ENCODE results near the gene AIRE. TPM values are rescaled to one million over a fixed set of nuclear protein-coding genes. Genes with fewer than 3 reads are reported as not detected.
"Not testable (repeated sequence)": the region's sequence is repeated elsewhere in the genome, so short reads cannot be mapped to it uniquely, and the experiment has no call there.

AIRE gene
- total RNA-seq, 2 experiments from 2014 or later = not detected

GRCh38 chr21:44329971-44330681 lies 44.5 kb downstream of the AIRE start:
- ChIA-PET POLR2A (no interaction called here), CTCF (interaction anchor here (0.8 kb wide), 1 partner anchor 26 kb away, joined by 3 read pairs; no protein-coding TSS in a partner anchor)

GRCh38 chr21:44330698-44331097 lies 45.0 kb downstream of the AIRE start:
- POLR2A ChIA-PET = no interaction called here
- CTCF ChIA-PET = interaction anchor here (0.8 kb wide), 1 partner anchor 26 kb away, joined by 3 read pairs; no protein-coding TSS in a partner anchor

- CTCF ChIA-PET = interaction anchor here (0.8 kb wide), 1 partner anchor 27 kb away, joined by 3 read pairs; no protein-coding TSS in a partner anchor
- POLR2A ChIA-PET = no interaction called here
Observed at GRCh38 chr21:44331209-44331608, 45.5 kb downstream of the AIRE start.

- POLR2A ChIA-PET = no interaction called here
- CTCF ChIA-PET = no interaction called here
Observed at GRCh38 chr21:44331650-44332307, 46.1 kb downstream of the AIRE start.

- ChIA-PET CTCF (no interaction called here), POLR2A (no interaction called here)
Observed at GRCh38 chr21:44332383-44332782, 46.7 kb downstream of the AIRE start.

- POLR2A ChIA-PET = no interaction called here
Observed at GRCh38 chr21:44332965-44333364, 47.3 kb downstream of the AIRE start.

GRCh38 chr21:44333509-44334328 lies 48.0 kb downstream of the AIRE start:
- ChIA-PET POLR2A (interaction anchor here (0.8 kb wide), 1 partner anchor 29 kb away, joined by 3 read pairs; no protein-coding TSS in a partner anchor), CTCF (interaction anchor here (0.9 kb wide), 1 partner anchor 23 kb away, joined by 3 read pairs; no protein-coding TSS in a partner anchor)

More at GRCh38 chr21:44332965-44333364, 47.3 kb downstream of the AIRE start:
- CTCF ChIA-PET = no interaction called here

GRCh38 chr21:44334329-44335030 lies 48.8 kb downstream of the AIRE start:
- ChIA-PET POLR2A (interaction anchor here (0.8 kb wide), 1 partner anchor 30 kb away, joined by 3 read pairs; no protein-coding TSS in a partner anchor), CTCF (interaction anchor here (0.9 kb wide), 1 partner anchor 24 kb away, joined by 3 read pairs; no protein-coding TSS in a partner anchor)

- ChIA-PET CTCF (no interaction called here), POLR2A (no interaction called here)
Observed at GRCh38 chr21:44335266-44336059, 49.8 kb downstream of the AIRE start.

- ChIA-PET POLR2A (no interaction called here), CTCF (no interaction called here)
Observed at GRCh38 chr21:44337449-44337848, 51.8 kb downstream of the AIRE start.

GRCh38 chr21:44337941-44338895 lies 52.5 kb downstream of the AIRE start:
- CTCF ChIA-PET = interaction anchor here (1.0 to 3.6 kb wide), 3 partner anchors 16 to 117 kb away, joined by 3 to 9 read pairs (median 5); partner anchors contain the start of gene LRRC3

GRCh38 chr21:44338971-44339910 lies 53.6 kb downstream of the AIRE start, which contains the start of gene CFAP410:
Gene CFAP410 (minus strand): TSS chr21:44339390. CDS start chr21:44339194, 196 bp downstream.
- ChIA-PET POLR2A (interaction anchor here (0.5 to 1.4 kb wide), 3 partner anchors 14 to 562 kb away, joined by 3 to 4 read pairs (median 3); partner anchors contain the start of gene TRPM2), CTCF (interaction anchor here (1.3 to 3.6 kb wide), 2 partner anchors 41 to 116 kb away, joined by 5 to 9 read pairs; partner anchors contain the start of gene LRRC3)

More at GRCh38 chr21:44337941-44338895, 52.5 kb downstream of the AIRE start:
- POLR2A ChIA-PET = interaction anchor here (1.4 kb wide), 1 partner anchor 37 kb away, joined by 4 read pairs; no protein-coding TSS in a partner anchor

GRCh38 chr21:44341726-44342458 lies 56.2 kb downstream of the AIRE start:
- CTCF ChIA-PET = interaction anchor here (1.1 to 3.6 kb wide), 2 partner anchors 44 to 402 kb away, joined by 3 to 9 read pairs; no protein-coding TSS in a partner anchor
- POLR2A ChIA-PET = interaction anchor here (0.7 kb wide), 1 partner anchor 811 kb away, joined by 4 read pairs; no protein-coding TSS in a partner anchor

- POLR2A ChIA-PET, CTCF ChIA-PET: not testable (repeated sequence)
Observed at GRCh38 chr21:44342981-44343380, 57.3 kb downstream of the AIRE start.

- ChIA-PET POLR2A (no interaction called here), CTCF (interaction anchor here (0.6 kb wide), 1 partner anchor 449 kb away, joined by 4 read pairs; no protein-coding TSS in a partner anchor)
Observed at GRCh38 chr21:44344541-44345183, 59.0 kb downstream of the AIRE start.
